Measurements from ENCODE around the gene CEP131.
A peak's percentile ranks its signal among the peaks of the same experiment; 100 is the strongest.

CEP131 gene

DNA sequence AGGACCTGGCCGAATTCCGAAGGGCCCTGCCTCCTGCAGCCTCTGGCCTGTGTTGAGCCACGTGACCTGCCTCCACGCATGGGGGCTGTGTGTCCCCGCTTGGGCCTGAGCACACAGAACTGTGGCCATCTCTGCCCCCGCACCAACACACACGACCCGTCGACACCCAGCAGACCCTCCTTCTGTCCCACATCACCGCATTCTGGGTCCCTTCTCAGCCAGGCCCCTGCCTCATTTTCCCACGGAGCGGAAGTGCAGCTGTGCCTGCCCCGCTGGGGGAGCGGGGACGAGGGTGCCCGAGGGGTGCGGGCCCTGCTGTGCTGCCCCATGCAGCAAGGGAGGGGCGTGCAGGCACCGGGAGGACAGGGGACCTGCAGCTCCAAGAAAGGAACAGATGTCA lies 34.8 kb upstream of the CEP131 start:
- no peak for DNase-seq (ENCODE audit: low spot score)
- TF ChIP-seq, protein P1, sequence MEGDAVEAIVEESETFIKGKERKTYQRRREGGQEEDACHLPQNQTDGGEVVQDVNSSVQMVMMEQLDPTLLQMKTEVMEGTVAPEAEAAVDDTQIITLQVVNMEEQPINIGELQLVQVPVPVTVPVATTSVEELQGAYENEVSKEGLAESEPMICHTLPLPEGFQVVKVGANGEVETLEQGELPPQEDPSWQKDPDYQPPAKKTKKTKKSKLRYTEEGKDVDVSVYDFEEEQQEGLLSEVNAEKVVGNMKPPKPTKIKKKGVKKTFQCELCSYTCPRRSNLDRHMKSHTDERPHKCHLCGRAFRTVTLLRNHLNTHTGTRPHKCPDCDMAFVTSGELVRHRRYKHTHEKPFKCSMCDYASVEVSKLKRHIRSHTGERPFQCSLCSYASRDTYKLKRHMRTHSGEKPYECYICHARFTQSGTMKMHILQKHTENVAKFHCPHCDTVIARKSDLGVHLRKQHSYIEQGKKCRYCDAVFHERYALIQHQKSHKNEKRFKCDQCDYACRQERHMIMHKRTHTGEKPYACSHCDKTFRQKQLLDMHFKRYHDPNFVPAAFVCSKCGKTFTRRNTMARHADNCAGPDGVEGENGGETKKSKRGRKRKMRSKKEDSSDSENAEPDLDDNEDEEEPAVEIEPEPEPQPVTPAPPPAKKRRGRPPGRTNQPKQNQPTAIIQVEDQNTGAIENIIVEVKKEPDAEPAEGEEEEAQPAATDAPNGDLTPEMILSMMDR (IDR thresholded peaks at IDR 0.05; ENCODE audit: extremely low read depth, missing control alignments): no peak

DNA sequence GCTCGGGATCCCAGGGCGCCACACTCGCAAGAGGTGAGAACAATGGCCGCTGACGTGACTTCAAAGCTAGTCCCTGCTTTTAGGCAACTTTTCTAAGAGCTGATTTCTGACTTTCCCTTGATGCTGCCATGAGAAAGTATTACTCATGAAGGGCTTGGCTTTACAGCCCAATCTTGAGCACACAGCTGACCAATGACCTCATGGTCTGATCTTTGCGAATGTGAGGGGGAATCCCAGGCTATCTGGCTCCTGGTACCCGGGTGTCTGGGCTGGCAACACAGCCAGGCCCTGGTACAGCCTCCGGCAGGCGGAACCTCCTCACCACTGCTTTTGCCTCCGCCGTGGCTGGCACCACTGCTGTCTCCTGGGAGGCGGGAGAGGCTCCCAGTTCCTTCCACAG lies 33.9 kb upstream of the CEP131 start:
- no peak for DNase-seq (ENCODE audit: low spot score)

GRCh38 chr17:81254955-81255717 lies 32.4 kb upstream of the CEP131 start:
- TF ChIP-seq, protein P1 (IDR thresholded peaks at IDR 0.05; ENCODE audit: extremely low read depth, missing control alignments): no peak
- no peak for DNase-seq (ENCODE audit: low spot score)

More for the DNA sequence above, 33.9 kb upstream of the CEP131 start:
- TF ChIP-seq, protein P1 (IDR thresholded peaks at IDR 0.05; ENCODE audit: extremely low read depth, missing control alignments): no peak

DNA sequence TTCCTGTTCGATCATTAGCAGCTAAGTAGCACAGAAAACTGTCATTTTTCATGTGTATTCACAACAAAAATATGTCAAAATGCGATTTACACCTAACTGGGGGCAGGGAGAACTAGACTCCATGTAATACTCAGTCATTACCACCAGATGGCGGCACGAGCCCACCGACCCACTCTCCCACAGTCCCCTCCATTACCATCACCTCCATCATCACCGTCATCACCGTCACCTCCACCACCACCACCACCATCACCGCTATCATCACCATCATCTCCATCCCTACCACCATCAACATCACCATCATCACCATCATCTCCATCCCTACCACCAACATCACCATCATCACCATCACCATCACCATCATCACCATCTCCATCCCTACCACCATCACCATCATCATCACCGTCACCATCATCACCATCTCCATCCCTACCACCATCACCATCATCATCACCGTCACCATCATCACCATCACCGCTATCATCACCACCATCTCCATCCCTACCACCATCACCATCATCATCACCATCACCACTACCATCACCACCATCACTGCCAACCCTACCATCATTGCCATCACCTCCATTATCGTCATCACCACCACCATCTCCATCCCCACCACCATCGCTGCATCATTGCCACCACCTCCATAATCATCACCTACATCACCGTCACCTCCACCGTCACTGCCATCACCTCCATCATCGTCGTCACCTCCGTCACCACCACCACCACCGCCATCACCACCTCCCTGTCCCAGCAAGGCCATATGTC lies 30.8 kb upstream of the CEP131 start:
- TF ChIP-seq, protein P1 (IDR thresholded peaks at IDR 0.05; ENCODE audit: extremely low read depth, missing control alignments): peak; percentile 36
- peak; percentile 81 for DNase-seq (ENCODE audit: low spot score)

GRCh38 chr17:81252987-81253329 lies 30.2 kb upstream of the CEP131 start:
- DNase-seq (ENCODE audit: low spot score): no peak
- TF ChIP-seq, protein P1 (IDR thresholded peaks at IDR 0.05; ENCODE audit: extremely low read depth, missing control alignments): no peak

GRCh38 chr17:81252326-81252986 lies 29.7 kb upstream of the CEP131 start:
- TF ChIP-seq, protein P1 (IDR thresholded peaks at IDR 0.05; ENCODE audit: extremely low read depth, missing control alignments): no peak
- DNase-seq (ENCODE audit: low spot score): no peak

All from GM20000 (cell line).